GM06990 (cell line): ENCODE measurements around the gene ABLIM1.

Experiments used
- DNase-seq: peaks from one replicate; pipeline ENCODE4 v3.0.0-alpha.2; 2011; ENCODE audit not compliant: insufficient read length; ENCODE audit errors: extremely low read depth
- H3K27me3 ChIP-seq: replicated peaks from 2 replicates; pipeline ENCODE4 v1.6.0; 2011; ENCODE audit warnings: low read length; ENCODE audit not compliant: control insufficient read depth, insufficient read depth
- H3K36me3 ChIP-seq: 2 replicates; pipeline ENCODE4 v1.5.1; 2011; ENCODE audit warnings: low read length; ENCODE audit not compliant: control insufficient read depth, insufficient read depth
- H3K4me3 ChIP-seq: replicated peaks from 2 replicates; pipeline ENCODE4 v1.5.1; 2011; ENCODE audit warnings: low read depth, mild to moderate bottlenecking, control low read depth, low read length
- TF ChIP-seq, protein P1 (sequence below): IDR thresholded peaks from 2 replicates; pipeline ENCODE4 v1.5.1; 2011; ENCODE audit warnings: low read length, control low read depth, mild to moderate bottlenecking, inconsistent platforms; ENCODE audit not compliant: insufficient read depth, poor library complexity, severe bottlenecking

ABLIM1 gene

DNA sequence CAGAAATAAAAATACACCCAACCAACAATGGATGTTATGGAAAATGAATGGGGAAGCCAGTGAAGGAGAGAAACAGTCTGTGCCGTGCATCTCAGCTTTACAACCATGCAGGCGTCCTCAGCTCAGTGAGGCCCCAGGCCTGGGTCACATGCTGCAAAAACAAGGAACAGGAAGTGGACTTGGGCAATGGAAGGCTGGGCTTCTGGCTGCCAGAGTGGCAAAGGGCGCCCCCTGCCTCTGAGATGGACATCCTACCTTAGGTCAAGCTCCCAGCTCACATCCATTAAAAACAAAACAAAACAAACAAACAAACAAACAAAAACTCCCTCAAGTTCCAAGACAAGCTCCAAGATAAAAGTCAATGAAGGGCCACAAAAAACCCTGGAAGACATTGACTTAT is 199.1 kb downstream of the ABLIM1 start:
- Histone ChIP-seq H3K27me3 (no peaks in the 10 kb centered on the region), H3K36me3 (no peaks in the 10 kb centered on the region), H3K4me3 (no peak overlapping the region)
- no peak for DNase-seq
- TF ChIP-seq, protein P1, sequence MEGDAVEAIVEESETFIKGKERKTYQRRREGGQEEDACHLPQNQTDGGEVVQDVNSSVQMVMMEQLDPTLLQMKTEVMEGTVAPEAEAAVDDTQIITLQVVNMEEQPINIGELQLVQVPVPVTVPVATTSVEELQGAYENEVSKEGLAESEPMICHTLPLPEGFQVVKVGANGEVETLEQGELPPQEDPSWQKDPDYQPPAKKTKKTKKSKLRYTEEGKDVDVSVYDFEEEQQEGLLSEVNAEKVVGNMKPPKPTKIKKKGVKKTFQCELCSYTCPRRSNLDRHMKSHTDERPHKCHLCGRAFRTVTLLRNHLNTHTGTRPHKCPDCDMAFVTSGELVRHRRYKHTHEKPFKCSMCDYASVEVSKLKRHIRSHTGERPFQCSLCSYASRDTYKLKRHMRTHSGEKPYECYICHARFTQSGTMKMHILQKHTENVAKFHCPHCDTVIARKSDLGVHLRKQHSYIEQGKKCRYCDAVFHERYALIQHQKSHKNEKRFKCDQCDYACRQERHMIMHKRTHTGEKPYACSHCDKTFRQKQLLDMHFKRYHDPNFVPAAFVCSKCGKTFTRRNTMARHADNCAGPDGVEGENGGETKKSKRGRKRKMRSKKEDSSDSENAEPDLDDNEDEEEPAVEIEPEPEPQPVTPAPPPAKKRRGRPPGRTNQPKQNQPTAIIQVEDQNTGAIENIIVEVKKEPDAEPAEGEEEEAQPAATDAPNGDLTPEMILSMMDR: peak; percentile 51

DNA sequence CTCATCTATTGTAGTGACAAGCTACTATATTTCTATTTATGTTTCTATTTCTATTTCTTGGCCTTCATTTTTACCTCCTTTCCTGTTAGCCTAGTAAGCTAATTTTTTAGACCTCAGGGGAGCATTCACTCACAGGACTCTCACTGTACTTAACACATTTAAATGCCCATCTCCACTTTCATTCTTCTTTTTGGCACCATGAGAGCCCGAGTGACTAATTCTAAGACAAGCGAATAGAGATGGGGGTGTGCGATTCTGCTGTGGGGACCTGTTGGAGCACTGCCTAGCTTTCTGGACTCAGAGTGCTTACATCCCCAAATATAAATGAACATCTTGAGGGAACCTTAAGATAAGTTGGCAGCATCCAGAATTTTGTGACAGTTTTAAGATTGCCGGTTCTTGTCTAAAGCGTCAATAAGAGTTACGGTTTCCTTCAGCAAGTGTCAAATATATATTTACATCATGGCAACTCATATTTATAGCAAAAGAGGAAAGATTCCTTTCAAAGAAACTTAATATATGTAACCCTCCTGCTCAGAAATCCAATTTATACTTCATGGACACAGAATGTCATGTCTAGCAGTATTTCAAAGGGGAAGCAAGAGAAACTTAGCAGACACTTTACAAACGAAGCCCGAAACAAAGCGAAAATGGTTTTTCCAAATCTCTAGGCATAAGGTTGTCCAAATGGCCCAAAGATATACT is 199.7 kb downstream of the ABLIM1 start:
- Histone ChIP-seq H3K27me3 (no peaks in the 10 kb centered on the region), H3K36me3 (no peaks in the 10 kb centered on the region), H3K4me3 (no peak overlapping the region)
- TF ChIP-seq, protein P1: no peak
- no peak for DNase-seq

DNA sequence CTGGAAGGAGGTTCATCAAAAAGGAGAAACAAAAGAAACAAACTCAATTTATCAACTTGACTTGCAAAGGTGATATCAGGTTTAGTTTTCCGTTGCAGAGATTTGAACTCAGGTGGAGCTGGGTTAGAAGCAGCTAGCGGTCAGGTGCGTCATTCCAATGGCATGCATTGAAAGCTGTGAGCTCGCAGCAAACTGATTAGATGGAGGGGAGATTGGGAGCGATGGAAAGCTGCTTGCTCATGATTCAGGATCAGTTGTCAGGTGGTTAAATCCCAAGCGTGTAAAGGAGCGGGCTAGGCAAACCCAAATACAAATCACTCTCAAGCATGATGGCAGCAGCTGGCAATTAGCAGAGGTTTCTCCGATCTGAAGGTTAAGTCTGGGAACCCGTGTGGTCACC is 204.5 kb downstream of the ABLIM1 start:
- DNase-seq: no peak
- H3K27me3 ChIP-seq: no peaks in the 10 kb centered on the region
- H3K4me3 ChIP-seq: no peak overlapping the region
- no peaks in the 10 kb centered on the region for H3K36me3 ChIP-seq
- TF ChIP-seq, protein P1: no peak

DNA sequence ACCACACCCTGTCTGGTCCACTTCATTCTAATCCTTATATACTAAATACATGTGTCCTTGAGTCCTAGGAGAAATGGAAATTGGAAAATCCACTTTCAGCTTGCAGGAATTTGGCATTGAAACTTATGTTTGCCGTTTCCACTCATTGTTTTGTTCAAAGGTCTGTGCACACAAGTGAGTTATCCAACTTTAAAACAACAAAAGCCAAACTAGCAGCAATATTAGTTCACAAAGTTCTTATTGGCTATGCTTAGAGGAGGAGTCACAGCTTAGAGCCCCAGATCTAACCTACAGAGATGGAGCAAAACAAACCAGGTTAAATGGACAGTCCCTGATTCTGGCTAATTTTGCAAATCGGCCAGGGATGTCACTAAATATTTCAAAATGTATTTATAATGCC is 209.2 kb downstream of the ABLIM1 start:
- H3K27me3 ChIP-seq: no peaks in the 10 kb centered on the region
- TF ChIP-seq, protein P1: no peak
- no peaks in the 10 kb centered on the region for H3K36me3 ChIP-seq
- no peak for DNase-seq
- H3K4me3 ChIP-seq: no peak overlapping the region

DNA sequence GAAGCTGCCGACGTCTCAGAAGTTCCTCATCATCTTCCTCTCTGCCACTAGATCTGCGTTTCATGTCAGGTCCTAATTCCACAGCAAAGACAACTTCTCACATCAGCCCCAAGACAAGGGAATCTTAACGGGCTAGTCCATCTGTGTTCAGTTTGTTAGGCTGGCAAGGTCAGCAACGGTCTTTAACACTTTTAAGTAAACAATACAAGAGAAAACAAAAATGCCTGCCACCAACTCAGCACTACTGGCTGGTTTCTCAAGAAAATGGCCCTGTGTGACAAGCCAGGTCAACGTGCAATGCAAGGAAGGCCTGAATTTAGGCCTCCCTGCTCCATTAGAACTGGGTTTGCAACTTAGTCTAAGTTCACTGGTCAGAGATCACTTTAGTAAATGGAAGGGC is 212.7 kb downstream of the ABLIM1 start:
- Histone ChIP-seq H3K4me3 (no peak overlapping the region), H3K27me3 (no peaks in the 10 kb centered on the region), H3K36me3 (no peaks in the 10 kb centered on the region; the same call in 1 of the 2 replicates)
- TF ChIP-seq, protein P1: no peak
- DNase-seq: no peak

DNA sequence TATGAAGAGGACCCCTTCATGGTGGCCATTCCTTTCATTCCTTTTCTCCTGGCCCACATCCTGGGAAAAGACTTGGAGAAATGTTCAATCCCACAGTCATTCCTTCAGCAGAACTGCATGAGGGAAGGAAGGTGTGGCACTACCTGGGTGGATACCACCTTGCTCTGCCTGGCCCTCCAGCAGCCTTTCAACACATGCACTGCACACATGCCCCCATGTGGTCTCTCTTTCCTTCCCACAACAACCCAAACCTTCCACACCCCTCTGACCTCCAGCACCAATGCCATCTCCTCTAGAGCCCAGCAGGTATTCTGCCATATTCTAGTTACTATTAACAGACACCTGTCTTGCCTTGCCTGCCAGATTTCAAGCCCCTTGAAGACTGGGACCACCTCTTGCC is 213.3 kb downstream of the ABLIM1 start:
- Histone ChIP-seq H3K4me3 (no peak overlapping the region), H3K36me3 (no peaks in the 10 kb centered on the region; the same call in 1 of the 2 replicates), H3K27me3 (no peaks in the 10 kb centered on the region)
- no peak for DNase-seq
- TF ChIP-seq, protein P1: no peak
